Measurements from ENCODE around the gene OR1L4.

OR1L4 gene

GRCh38 chr9:122723690-122724089 lies at the start of gene OR1L4:
Gene OR1L4 (plus strand): TSS chr9:122723990. CDS start chr9:122723990, 0 bp downstream.
- DNase-seq: no peak

- no peak for DNase-seq
Observed at GRCh38 chr9:122684851-122685250, 38.9 kb upstream of the OR1L4 start.

- DNase-seq: no peak
Observed at GRCh38 chr9:122695696-122696095, 28.1 kb upstream of the OR1L4 start.

- DNase-seq: no peak
Observed at GRCh38 chr9:122718038-122718437, 5.8 kb upstream of the OR1L4 start.

GRCh38 chr9:122719218-122719617 lies 4.6 kb upstream of the OR1L4 start:
- no peak for DNase-seq

- no peak for DNase-seq
Observed at GRCh38 chr9:122742003-122742402, 18.2 kb downstream of the OR1L4 start, which contains the start of gene OR1L6. Gene OR1L6 (plus strand): TSS chr9:122742303. CDS start chr9:122749848, 7,545 bp downstream.

GRCh38 chr9:122754825-122755224 lies 31.0 kb downstream of the OR1L4 start:
- no peak for DNase-seq

GRCh38 chr9:122767817-122768216 lies 44.0 kb downstream of the OR1L4 start:
- DNase-seq: no peak
